HepG2 (cell line): Measurements from ENCODE around the gene DAZAP1. TPM values are rescaled to one million over a fixed set of nuclear protein-coding genes. Genes with fewer than 3 reads are reported as not detected.
A peak's percentile ranks its signal among the peaks of the same experiment; 100 is the strongest.

Experiments
- ARHGAP35 ChIP-seq: sonication (generic); formaldehyde crosslinking; IDR thresholded peaks from 2 replicates; pipeline ENCODE4 v1.9.0; 2022; ENCODE audit warnings: mild to moderate bottlenecking, inconsistent platforms, moderate library complexity, missing genetic modification reagents, borderline replicate concordance
- ATAD3A ChIP-seq: sonication (generic); formaldehyde crosslinking; IDR thresholded peaks from 2 replicates; pipeline ENCODE4 v1.4.0; 2020; ENCODE audit warnings: missing genetic modification reagents
- ATF7-NPFF ChIP-seq: sonication (generic); formaldehyde crosslinking; IDR thresholded peaks from 2 replicates; pipeline ENCODE4 v1.8.1; 2023; ENCODE audit warnings: mild to moderate bottlenecking, low read depth, missing genetic modification reagents, moderate library complexity
- EEA1 ChIP-seq: sonication (generic); formaldehyde crosslinking; IDR thresholded peaks from 2 replicates; pipeline ENCODE4 v1.5.1; 2020; ENCODE audit warnings: mild to moderate bottlenecking, missing genetic modification reagents, borderline replicate concordance
- ELF1 ChIP-seq: sonication (generic); formaldehyde crosslinking; IDR thresholded peaks from 2 replicates; pipeline ENCODE4 v1.4.0; 2020; ENCODE audit warnings: missing genetic modification reagents
- JDP2 ChIP-seq: sonication (generic); formaldehyde crosslinking; IDR thresholded peaks from 2 replicates; pipeline ENCODE4 v1.8.1; 2022; ENCODE audit warnings: missing genetic modification reagents, borderline replicate concordance
- KDM4B ChIP-seq: sonication (generic); formaldehyde crosslinking; IDR thresholded peaks from 2 replicates; pipeline ENCODE4 v1.4.0; 2020; ENCODE audit warnings: missing genetic modification reagents
- PHF21A ChIP-seq: sonication (generic); formaldehyde crosslinking; IDR thresholded peaks from 2 replicates; pipeline ENCODE4 v1.5.0; 2020; ENCODE audit warnings: mild to moderate bottlenecking, missing genetic modification reagents
- RELA ChIP-seq: sonication (generic); formaldehyde crosslinking; IDR thresholded peaks from 2 replicates; pipeline ENCODE4 v1.4.0; 2020; ENCODE audit warnings: missing genetic modification reagents
- TBX3 ChIP-seq: fragments of 450-650 bp; IDR thresholded peaks from 2 replicates; pipeline ENCODE4 v1.6.1; 2017; ENCODE audit warnings: antibody characterized with exemption, mild to moderate bottlenecking, inconsistent platforms, borderline replicate concordance
- TMF1 ChIP-seq: sonication (generic); formaldehyde crosslinking; IDR thresholded peaks from 2 replicates; pipeline ENCODE4 v1.8.1; 2022; ENCODE audit warnings: low read depth, missing genetic modification reagents
- ZBTB7B ChIP-seq: sonication (generic); formaldehyde crosslinking; IDR thresholded peaks from 2 replicates; pipeline ENCODE4 v1.4.0; 2020; ENCODE audit warnings: missing genetic modification reagents
- ZFP36L2 ChIP-seq: sonication (generic); formaldehyde crosslinking; IDR thresholded peaks from 2 replicates; pipeline ENCODE4 v1.4.0; 2020; ENCODE audit warnings: missing genetic modification reagents
- ZNF101 ChIP-seq: sonication (generic); formaldehyde crosslinking; IDR thresholded peaks from 2 replicates; pipeline ENCODE4 v1.4.0; 2020; ENCODE audit warnings: mild to moderate bottlenecking, low read depth, missing genetic modification reagents, borderline replicate concordance
- ZNF34 ChIP-seq: sonication (generic); formaldehyde crosslinking; IDR thresholded peaks from 2 replicates; pipeline ENCODE4 v1.4.0; 2020; ENCODE audit warnings: mild to moderate bottlenecking, missing genetic modification reagents, borderline replicate concordance
- ZNF556 ChIP-seq: sonication (generic); formaldehyde crosslinking; IDR thresholded peaks from 2 replicates; pipeline ENCODE4 v1.4.0; 2020; ENCODE audit warnings: mild to moderate bottlenecking, missing genetic modification reagents, borderline replicate concordance
- polyA plus RNA-seq, 8 experiments: library from polyadenylated mRNA; depleted of rRNA in 3 of 8; stranded (reverse) in 7 of 8; unstranded in 1 of 8; fragments of >200 nt; fragmentation: Illumina TruSeq in 4 of 8; extraction: Trizol in 4 of 8; gene quantifications; 2 replicates each; pipeline versions ENCODE4 v1.2.1 to v1.2.3, GENCODE V29; 2011 to 2016; ENCODE audit warnings: low read depth in 4 of 8, missing spikeins in 1 of 8, mixed read lengths in 1 of 8; ENCODE audit not compliant: insufficient read depth in 1 of 8
- total RNA-seq, 5 experiments: library from RNA; depleted of rRNA; stranded (reverse); fragments of >200 nt; fragmentation: Illumina TruSeq; extraction: Trizol; gene quantifications; 2 replicates each; pipeline ENCODE4 v1.2.3, GENCODE V29; 2016; ENCODE audit warnings: low read depth in 1 of 5
- TF ChIP-seq, protein P1 (sequence below): sonication (generic); formaldehyde crosslinking; IDR thresholded peaks from 2 replicates; pipeline ENCODE4 v1.4.0; 2020; ENCODE audit warnings: missing genetic modification reagents, borderline replicate concordance
- TF ChIP-seq, protein P2 (sequence below), 2 experiments: sonication (generic) in 1 of 2; formaldehyde crosslinking in 1 of 2; IDR thresholded peaks; 2 replicates each; pipeline versions ENCODE4 v1.4.0 to v1.6.1; 2018 to 2020; ENCODE audit warnings: missing genetic modification reagents in 2 of 2, borderline replicate concordance in 1 of 2, low read depth in 1 of 2, mild to moderate bottlenecking in 1 of 2, missing biosample characterization in 1 of 2

The DAZAP1 gene
- total and polyA plus RNA-seq, 2 of the 13 experiments (the other 11 are each of a cell fraction or from before 2014, with no cell fraction given): 63.3 to 79.2 TPM

DNA sequence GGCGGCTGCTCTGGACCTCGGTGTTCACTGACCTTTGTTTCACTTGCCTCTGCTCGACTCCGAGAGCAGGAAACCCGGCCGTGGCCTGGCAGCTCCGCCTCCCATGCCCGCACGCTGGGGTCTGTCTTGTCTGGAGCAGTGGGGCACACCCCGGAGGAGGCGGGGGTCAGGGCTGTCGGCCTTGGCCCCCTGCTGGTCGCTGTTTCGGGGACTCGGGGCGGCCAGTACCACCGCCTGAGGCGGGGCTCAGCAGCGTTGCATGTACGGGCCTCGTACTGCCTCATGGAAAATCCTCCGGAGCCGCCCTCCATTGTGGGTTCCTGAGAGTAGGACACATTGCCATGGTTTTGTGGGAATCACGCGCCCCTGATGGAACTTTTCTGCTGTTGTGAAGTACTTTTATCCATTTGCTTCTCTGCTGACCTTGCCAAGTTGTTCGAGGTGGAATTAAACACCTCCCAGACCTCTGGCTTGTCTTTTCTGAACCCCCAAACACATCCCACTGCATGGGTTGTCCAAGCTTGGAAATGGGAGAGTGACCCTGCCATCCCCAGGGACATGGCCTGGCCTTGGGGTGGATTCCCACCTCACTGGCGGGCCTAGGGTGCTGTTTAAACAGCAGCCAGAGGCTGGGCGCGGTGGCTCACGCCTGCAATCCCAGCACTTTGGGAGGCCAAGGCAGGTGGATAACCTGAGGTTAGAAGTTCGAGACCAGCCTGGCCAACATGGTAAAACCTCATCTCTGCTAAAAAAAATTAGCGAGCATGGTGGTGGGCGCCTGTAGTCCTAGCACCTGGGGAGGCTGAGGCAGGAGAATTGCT, 29.2 kb upstream of the DAZAP1 start (continued):
- TF ChIP-seq ZNF34 (CRISPR knock-in tag): no peak
- TF ChIP-seq JDP2 (CRISPR knock-in tag): no peak
- TF ChIP-seq ARHGAP35 (CRISPR knock-in tag): no peak
- TF ChIP-seq, protein P1, sequence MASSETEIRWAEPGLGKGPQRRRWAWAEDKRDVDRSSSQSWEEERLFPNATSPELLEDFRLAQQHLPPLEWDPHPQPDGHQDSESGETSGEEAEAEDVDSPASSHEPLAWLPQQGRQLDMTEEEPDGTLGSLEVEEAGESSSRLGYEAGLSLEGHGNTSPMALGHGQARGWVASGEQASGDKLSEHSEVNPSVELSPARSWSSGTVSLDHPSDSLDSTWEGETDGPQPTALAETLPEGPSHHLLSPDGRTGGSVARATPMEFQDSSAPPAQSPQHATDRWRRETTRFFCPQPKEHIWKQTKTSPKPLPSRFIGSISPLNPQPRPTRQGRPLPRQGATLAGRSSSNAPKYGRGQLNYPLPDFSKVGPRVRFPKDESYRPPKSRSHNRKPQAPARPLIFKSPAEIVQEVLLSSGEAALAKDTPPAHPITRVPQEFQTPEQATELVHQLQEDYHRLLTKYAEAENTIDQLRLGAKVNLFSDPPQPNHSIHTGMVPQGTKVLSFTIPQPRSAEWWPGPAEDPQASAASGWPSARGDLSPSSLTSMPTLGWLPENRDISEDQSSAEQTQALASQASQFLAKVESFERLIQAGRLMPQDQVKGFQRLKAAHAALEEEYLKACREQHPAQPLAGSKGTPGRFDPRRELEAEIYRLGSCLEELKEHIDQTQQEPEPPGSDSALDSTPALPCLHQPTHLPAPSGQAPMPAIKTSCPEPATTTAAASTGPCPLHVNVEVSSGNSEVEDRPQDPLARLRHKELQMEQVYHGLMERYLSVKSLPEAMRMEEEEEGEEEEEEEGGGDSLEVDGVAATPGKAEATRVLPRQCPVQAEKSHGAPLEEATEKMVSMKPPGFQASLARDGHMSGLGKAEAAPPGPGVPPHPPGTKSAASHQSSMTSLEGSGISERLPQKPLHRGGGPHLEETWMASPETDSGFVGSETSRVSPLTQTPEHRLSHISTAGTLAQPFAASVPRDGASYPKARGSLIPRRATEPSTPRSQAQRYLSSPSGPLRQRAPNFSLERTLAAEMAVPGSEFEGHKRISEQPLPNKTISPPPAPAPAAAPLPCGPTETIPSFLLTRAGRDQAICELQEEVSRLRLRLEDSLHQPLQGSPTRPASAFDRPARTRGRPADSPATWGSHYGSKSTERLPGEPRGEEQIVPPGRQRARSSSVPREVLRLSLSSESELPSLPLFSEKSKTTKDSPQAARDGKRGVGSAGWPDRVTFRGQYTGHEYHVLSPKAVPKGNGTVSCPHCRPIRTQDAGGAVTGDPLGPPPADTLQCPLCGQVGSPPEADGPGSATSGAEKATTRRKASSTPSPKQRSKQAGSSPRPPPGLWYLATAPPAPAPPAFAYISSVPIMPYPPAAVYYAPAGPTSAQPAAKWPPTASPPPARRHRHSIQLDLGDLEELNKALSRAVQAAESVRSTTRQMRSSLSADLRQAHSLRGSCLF (CRISPR knock-in tag): no peak
- TF ChIP-seq ATF7-NPFF (CRISPR knock-in tag): 0 out of 2 replicates have a peak, but pooled peaks have one; percentile 35
- TF ChIP-seq TBX3: no peak
- TF ChIP-seq ZFP36L2 (CRISPR knock-in tag): no peak
- TF ChIP-seq PHF21A (CRISPR knock-in tag): no peak
- TF ChIP-seq KDM4B: no peak
- TF ChIP-seq ZBTB7B (CRISPR knock-in tag): no peak
- no peak for TF ChIP-seq ATAD3A (CRISPR knock-in tag)
- TF ChIP-seq, protein P2, sequence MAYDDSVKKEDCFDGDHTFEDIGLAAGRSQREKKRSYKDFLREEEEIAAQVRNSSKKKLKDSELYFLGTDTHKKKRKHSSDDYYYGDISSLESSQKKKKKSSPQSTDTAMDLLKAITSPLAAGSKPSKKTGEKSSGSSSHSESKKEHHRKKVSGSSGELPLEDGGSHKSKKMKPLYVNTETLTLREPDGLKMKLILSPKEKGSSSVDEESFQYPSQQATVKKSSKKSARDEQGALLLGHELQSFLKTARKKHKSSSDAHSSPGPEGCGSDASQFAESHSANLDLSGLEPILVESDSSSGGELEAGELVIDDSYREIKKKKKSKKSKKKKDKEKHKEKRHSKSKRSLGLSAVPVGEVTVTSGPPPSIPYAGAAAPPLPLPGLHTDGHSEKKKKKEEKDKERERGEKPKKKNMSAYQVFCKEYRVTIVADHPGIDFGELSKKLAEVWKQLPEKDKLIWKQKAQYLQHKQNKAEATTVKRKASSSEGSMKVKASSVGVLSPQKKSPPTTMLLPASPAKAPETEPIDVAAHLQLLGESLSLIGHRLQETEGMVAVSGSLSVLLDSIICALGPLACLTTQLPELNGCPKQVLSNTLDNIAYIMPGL (CRISPR knock-in tag; IDR thresholded peaks at IDR 0.05; ENCODE audit: borderline replicate concordance in 1 of 2, low read depth in 1 of 2): 0 out of 4 replicates have a peak, but pooled peaks of 1 of the 2 experiments have one; percentile 19
- TF ChIP-seq RELA (CRISPR knock-in tag): no peak
- no peak for TF ChIP-seq ZNF101
- TF ChIP-seq TMF1: no peak
- TF ChIP-seq ELF1: no peak
- no peak for TF ChIP-seq ZNF556 (CRISPR knock-in tag)
- TF ChIP-seq EEA1 (CRISPR knock-in tag): no peak
